HG03064 (cell line): Measurements from ENCODE around the gene ZDHHC18.
"Not testable (repeated sequence)": the region's sequence is repeated elsewhere in the genome, so short reads cannot be mapped to it uniquely, and the experiment has no call there.

Experiments used
- ATAC-seq: cut with Tn5 transposase; IDR thresholded peaks from one replicate; pipeline ENCODE4 v1.9.1; 2021; ENCODE audit warnings: low read depth; ENCODE audit not compliant: unreplicated experiment

The ZDHHC18 gene

GRCh38 chr1:26856604-26857469 is 30.3 kb downstream of the ZDHHC18 start:
- no peak for ATAC-seq

- ATAC-seq = no peak
Measured at GRCh38 chr1:26857473-26858060, 31.1 kb downstream of the ZDHHC18 start.

- ATAC-seq = no peak
Measured at GRCh38 chr1:26858160-26858559, 31.7 kb downstream of the ZDHHC18 start.

GRCh38 chr1:26858891-26859640 is 32.6 kb downstream of the ZDHHC18 start:
- no peak for ATAC-seq

- ATAC-seq = no peak
Measured at GRCh38 chr1:26861286-26861701, 34.8 kb downstream of the ZDHHC18 start.

- no peak for ATAC-seq
Measured at GRCh38 chr1:26861889-26862378, 35.4 kb downstream of the ZDHHC18 start.

- ATAC-seq = no peak
Measured at GRCh38 chr1:26862781-26863684, 36.5 kb downstream of the ZDHHC18 start, which contains the start of gene SFN. Gene SFN, plus strand, starts transcription at chr1:26863149. Its CDS starts 64 bp downstream, at chr1:26863213.

GRCh38 chr1:26863685-26864077 is 37.2 kb downstream of the ZDHHC18 start:
- no peak for ATAC-seq

GRCh38 chr1:26864610-26865480 is 38.4 kb downstream of the ZDHHC18 start:
- ATAC-seq = peak; percentile 79

- not testable (repeated sequence) for ATAC-seq
Measured at GRCh38 chr1:26873097-26873496, 46.6 kb downstream of the ZDHHC18 start.

GRCh38 chr1:26874896-26875295 is 48.4 kb downstream of the ZDHHC18 start:
- no peak for ATAC-seq

- no peak for ATAC-seq
Measured at GRCh38 chr1:26877326-26877725, 50.8 kb downstream of the ZDHHC18 start.

GRCh38 chr1:26879793-26880192 is 53.3 kb downstream of the ZDHHC18 start:
- no peak for ATAC-seq

- ATAC-seq = not testable (repeated sequence)
Measured at GRCh38 chr1:26881611-26882010, 55.1 kb downstream of the ZDHHC18 start.

GRCh38 chr1:26882696-26883463 is 56.4 kb downstream of the ZDHHC18 start:
- no peak for ATAC-seq

GRCh38 chr1:26887125-26887524 is 60.6 kb downstream of the ZDHHC18 start:
- no peak for ATAC-seq

GRCh38 chr1:26888231-26888630 is 61.7 kb downstream of the ZDHHC18 start:
- ATAC-seq = no peak
